ENCODE measurements around the gene SHROOM3.

DNA sequence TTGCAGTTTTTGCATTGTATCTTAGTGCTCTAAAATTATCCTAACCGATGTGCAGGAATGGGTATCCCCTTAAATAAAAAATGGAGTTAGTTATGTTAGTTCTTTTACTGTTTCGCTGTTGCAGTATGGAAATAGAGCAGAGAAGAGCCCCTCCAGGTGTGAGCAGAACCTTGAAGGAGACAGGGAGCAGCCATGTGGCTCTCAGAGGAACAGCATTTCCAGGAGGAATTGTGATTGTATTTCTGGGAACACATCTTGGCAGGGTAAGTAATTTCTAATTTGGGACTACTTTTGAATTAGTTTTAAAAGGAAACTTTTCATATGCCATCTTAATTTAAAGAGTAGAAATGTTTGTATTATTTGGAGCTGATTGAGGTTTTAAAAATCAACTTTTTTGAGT lies 8.8 kb upstream of the SHROOM3 start:
- TF ChIP-seq POLR2AphosphoS5 (IDR thresholded peaks at IDR 0.05): peak in 1 of 2 donors; percentile 34
- TF ChIP-seq, protein P1, sequence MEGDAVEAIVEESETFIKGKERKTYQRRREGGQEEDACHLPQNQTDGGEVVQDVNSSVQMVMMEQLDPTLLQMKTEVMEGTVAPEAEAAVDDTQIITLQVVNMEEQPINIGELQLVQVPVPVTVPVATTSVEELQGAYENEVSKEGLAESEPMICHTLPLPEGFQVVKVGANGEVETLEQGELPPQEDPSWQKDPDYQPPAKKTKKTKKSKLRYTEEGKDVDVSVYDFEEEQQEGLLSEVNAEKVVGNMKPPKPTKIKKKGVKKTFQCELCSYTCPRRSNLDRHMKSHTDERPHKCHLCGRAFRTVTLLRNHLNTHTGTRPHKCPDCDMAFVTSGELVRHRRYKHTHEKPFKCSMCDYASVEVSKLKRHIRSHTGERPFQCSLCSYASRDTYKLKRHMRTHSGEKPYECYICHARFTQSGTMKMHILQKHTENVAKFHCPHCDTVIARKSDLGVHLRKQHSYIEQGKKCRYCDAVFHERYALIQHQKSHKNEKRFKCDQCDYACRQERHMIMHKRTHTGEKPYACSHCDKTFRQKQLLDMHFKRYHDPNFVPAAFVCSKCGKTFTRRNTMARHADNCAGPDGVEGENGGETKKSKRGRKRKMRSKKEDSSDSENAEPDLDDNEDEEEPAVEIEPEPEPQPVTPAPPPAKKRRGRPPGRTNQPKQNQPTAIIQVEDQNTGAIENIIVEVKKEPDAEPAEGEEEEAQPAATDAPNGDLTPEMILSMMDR (IDR thresholded peaks at IDR 0.05): peak; percentile 29 to 38 (median 30)

All from esophagus muscularis mucosa (tissue), 3 donors.